Activated CD8-positive, alpha-beta T cell treated with anti-CD3 and anti-CD28 coated beads for 36 hours (primary cell): ENCODE data around the gene POGK. TPM values are rescaled to one million over a fixed set of nuclear protein-coding genes. Genes with fewer than 3 reads are reported as not detected.

Experiments used
- ATAC-seq: fragments of 200-7000 bp; cut with Tn5 transposase; one replicate; pipeline ENCODE4 v1.10.0; 2021; ENCODE audit warnings: mild to moderate bottlenecking, moderate library complexity
- CTCF ChIA-PET: fragments of 350-600 bp; sonication (Branson Sonifier 250); formaldehyde crosslinking; loops from one replicate; lab custom pipeline; 2021; ENCODE audit warnings: antibody characterized with exemption; lab: Charles Lee
- POLR2A ChIA-PET: fragments of 350-600 bp; sonication (Branson Sonifier 250); formaldehyde crosslinking; loops from one replicate; lab custom pipeline; 2021; ENCODE audit warnings: antibody characterized with exemption; lab: Charles Lee
- DNase-seq: peaks from one replicate; pipeline ENCODE4 v3.0.0-alpha.2; 2020
- H3K27ac Mint-ChIP-seq: one replicate; pipeline ENCODE4 v1.8.0; 2021; ENCODE audit warnings: mild to moderate bottlenecking, mixed read lengths
- H3K27me3 Mint-ChIP-seq: one replicate; pipeline ENCODE4 v1.8.0; 2021; ENCODE audit warnings: mixed read lengths
- H3K36me3 Mint-ChIP-seq: one replicate; pipeline ENCODE4 v1.8.0; 2021; ENCODE audit warnings: low read depth, mixed read lengths
- H3K4me1 Mint-ChIP-seq: one replicate; pipeline ENCODE4 v1.8.0; 2021; ENCODE audit warnings: low read depth, mixed read lengths
- H3K4me3 Mint-ChIP-seq: one replicate; pipeline ENCODE4 v1.8.0; 2021; ENCODE audit warnings: mild to moderate bottlenecking, moderate library complexity, mixed read lengths
- H3K9me3 Mint-ChIP-seq: one replicate; pipeline ENCODE4 v1.8.0; 2021; ENCODE audit warnings: mixed read lengths
- CTCF ChIP-seq: fragments of 200-600 bp; IDR thresholded peaks from one replicate; pipeline ENCODE4 v1.8.0; 2022; ENCODE audit warnings: antibody characterized with exemption, mild to moderate bottlenecking
- intact Hi-C: fragments of 100-400 bp; cut with micrococcal nuclease; formaldehyde crosslinking; loops from one replicate; pipeline ENCODE4 v1.10.0; 2022
- total RNA-seq, 2 experiments: library from RNA; stranded (reverse); gene quantifications; one replicate each; pipeline ENCODE4 v1.2.3, GENCODE V29; 2021

Gene POGK
- total RNA-seq, 2 experiments from 2014 or later = 33.6 to 34.4 TPM

GRCh38 chr1:166905900-166906299 lies 66.6 kb downstream of the POGK start:
- H3K27me3 Mint-ChIP-seq = peaks cover 1% of the 10 kb centered on the region
- POLR2A ChIA-PET = no interaction called here
- H3K27ac Mint-ChIP-seq = no peak overlapping the region
- intact Hi-C loops = no loop called here
- no peaks in the 10 kb centered on the region for H3K9me3 Mint-ChIP-seq
- TF ChIP-seq CTCF = no peak
- ATAC-seq (peak; percentile 71), DNase-seq (peak; percentile 29)
- no peak overlapping the region for H3K4me3 Mint-ChIP-seq
- no peaks in the 10 kb centered on the region for H3K36me3 Mint-ChIP-seq
- H3K4me1 Mint-ChIP-seq = peaks cover 14% of the 10 kb centered on the region
- CTCF ChIA-PET = interaction anchor here (0.8 to 24.9 kb wide), 9 partner anchors 10 to 629 kb away, joined by 3 to 863 read pairs (median 3); no protein-coding TSS in a partner anchor

Other genes starting within 250 kb of the POGK start
- gene TADA1, start 36.8 kb downstream of the POGK start, total RNA-seq = 10 to 100 TPM; 14.3 to 15.7 TPM
- 10 to 100 TPM; 14.3 to 15.1 TPM for gene ILDR2, start 136.1 kb downstream of the POGK start, total RNA-seq
- gene MAEL, start 149.8 kb downstream of the POGK start, total RNA-seq = under 1 TPM in 1 of 2 experiments, not detected in 1; 0.29 TPM